ENCODE measurements around the gene PTCD2.

- TF ChIP-seq CTCF (IDR thresholded peaks at IDR 0.05; ENCODE audit: insufficient read depth, low read length), result no peak
- no peak for TF ChIP-seq POLR2AphosphoS5 (IDR thresholded peaks at IDR 0.05; ENCODE audit: low read depth)
Measured at GRCh38 chr5:72380492-72381274, 60.5 kb downstream of the PTCD2 start.

All from HL-60 (cell line).